Measurements from ENCODE around the gene TAOK3.
"Not testable (repeated sequence)": the region's sequence is repeated elsewhere in the genome, so short reads cannot be mapped to it uniquely, and the experiment has no call there.

Gene TAOK3

GRCh38 chr12:118137148-118137678, 235.5 kb downstream of the TAOK3 start:
- DNase-seq (ENCODE audit: low read depth) = no peak

- DNase-seq (ENCODE audit: low read depth) = peak; percentile 11
These were observed 236.1 kb downstream of the TAOK3 start for GRCh38 chr12:118136559-118137003.

GRCh38 chr12:118135788-118136558, 236.7 kb downstream of the TAOK3 start, which contains the start of gene PEBP1:
PEBP1 (plus strand) TSS chr12:118136124; CDS start chr12:118136210, 86 bp downstream.
- DNase-seq (ENCODE audit: low read depth) = peak; percentile 84

GRCh38 chr12:118129436-118129835, 243.3 kb downstream of the TAOK3 start:
- DNase-seq (ENCODE audit: low read depth) = not testable (repeated sequence)

GRCh38 chr12:118127867-118128266, 244.8 kb downstream of the TAOK3 start:
- DNase-seq (ENCODE audit: low read depth) = no peak

- no peak for DNase-seq (ENCODE audit: low read depth)
These were observed 246.5 kb downstream of the TAOK3 start for GRCh38 chr12:118126119-118126757.

- DNase-seq (ENCODE audit: low read depth) = no peak
These were observed 247.0 kb downstream of the TAOK3 start for GRCh38 chr12:118125743-118126118.

- DNase-seq (ENCODE audit: low read depth) = no peak
These were observed 248.3 kb downstream of the TAOK3 start for GRCh38 chr12:118124333-118124874.

GRCh38 chr12:118122264-118122663, 250.4 kb downstream of the TAOK3 start:
- DNase-seq (ENCODE audit: low read depth) = no peak

GRCh38 chr12:118120579-118121363, 251.9 kb downstream of the TAOK3 start:
- peak; percentile 13 for DNase-seq (ENCODE audit: low read depth)

- no peak for DNase-seq (ENCODE audit: low read depth)
These were observed 253.2 kb downstream of the TAOK3 start for GRCh38 chr12:118119449-118119879.

GRCh38 chr12:118109088-118109487, 263.6 kb downstream of the TAOK3 start:
- no peak for DNase-seq (ENCODE audit: low read depth)

GRCh38 chr12:118107694-118108093, 265.0 kb downstream of the TAOK3 start:
- no peak for DNase-seq (ENCODE audit: low read depth)

- no peak for DNase-seq (ENCODE audit: low read depth)
These were observed 265.7 kb downstream of the TAOK3 start for GRCh38 chr12:118107011-118107410.

- DNase-seq (ENCODE audit: low read depth) = peak; percentile 2
These were observed 268.9 kb downstream of the TAOK3 start, which contains the start of gene VSIG10 for GRCh38 chr12:118103601-118104382. VSIG10 (minus strand) TSS chr12:118104011; CDS start chr12:118103671, 340 bp downstream.

- no peak for DNase-seq (ENCODE audit: low read depth)
These were observed 269.5 kb downstream of the TAOK3 start for GRCh38 chr12:118103201-118103600.

- no peak for DNase-seq (ENCODE audit: low read depth)
These were observed 270.1 kb downstream of the TAOK3 start for GRCh38 chr12:118102609-118103008.

GRCh38 chr12:118102070-118102469, 270.6 kb downstream of the TAOK3 start:
- DNase-seq (ENCODE audit: low read depth) = no peak

GRCh38 chr12:118101051-118101450, 271.7 kb downstream of the TAOK3 start:
- DNase-seq (ENCODE audit: low read depth) = no peak
